NCI-H2107 treated with DMSO at 0.1 percent for 48 hours (cell line): ENCODE data around the gene OGFRL1.

Experiments
- DNase-seq: peaks from one replicate; lab custom pipeline; 2025; ENCODE audit not compliant: unreplicated experiment; lab: John Stamatoyannopoulos, UW

The OGFRL1 gene

DNA sequence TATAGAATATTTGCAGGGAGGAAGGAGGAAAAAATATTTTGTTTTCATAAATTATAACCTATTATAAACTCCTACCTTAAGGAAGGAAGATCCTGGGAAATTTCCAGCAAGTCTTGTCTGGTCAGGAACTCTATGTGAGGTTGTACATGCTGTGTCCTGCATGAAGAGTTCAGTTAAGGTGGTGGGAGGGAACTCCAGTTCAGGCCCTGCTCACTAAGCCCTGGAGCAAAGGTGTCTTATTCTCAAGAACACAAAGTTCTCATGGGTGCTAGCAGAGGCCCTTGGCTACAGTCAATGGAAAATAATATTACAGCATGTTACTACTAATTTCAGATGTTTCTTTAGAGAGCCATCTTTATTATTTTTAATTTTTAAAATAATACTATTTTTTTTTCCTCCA lies 3.8 kb upstream of the OGFRL1 start:
- no peak for DNase-seq

GRCh38 chr6:71287038-71287437 lies 1.6 kb upstream of the OGFRL1 start:
- DNase-seq = peak; percentile 9

DNA sequence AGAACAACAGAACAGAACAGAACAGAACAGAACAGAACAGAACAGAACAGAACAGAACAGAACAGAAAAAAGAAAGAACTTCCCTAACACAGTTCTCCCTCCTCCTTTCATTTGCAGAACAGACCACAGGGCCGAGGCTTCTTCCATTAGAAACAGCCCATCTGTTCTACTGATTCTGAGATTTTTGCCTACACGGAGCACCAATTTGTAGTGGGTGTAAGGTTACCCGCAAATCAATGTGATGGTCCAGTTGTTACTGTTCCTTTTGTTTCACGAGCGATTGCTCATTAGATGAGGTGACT lies 734 bp upstream of the OGFRL1 start:
- peak; percentile 66 for DNase-seq

GRCh38 chr6:71289039-71289801 lies 609 bp downstream of the OGFRL1 start:
- peak; percentile 6 for DNase-seq

DNA sequence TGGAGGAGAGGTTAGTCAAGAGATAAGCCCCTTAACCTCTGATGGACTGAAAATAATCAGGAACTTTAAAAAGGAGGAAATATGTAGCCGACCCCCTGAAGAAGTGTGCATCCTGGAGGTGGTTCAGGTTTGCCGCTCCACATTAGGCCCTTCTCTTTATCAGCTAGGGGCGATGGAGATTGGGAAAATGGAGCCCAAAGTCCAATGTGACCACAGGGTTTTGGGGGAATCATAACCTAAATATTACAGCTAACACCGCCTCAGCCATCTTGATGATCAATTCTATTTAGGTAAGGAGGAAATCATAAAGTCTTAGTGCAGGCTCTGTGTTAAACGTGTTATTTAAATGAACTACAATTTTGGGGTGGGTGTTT lies 1.2 kb downstream of the OGFRL1 start:
- DNase-seq = no peak

- no peak for DNase-seq
Observed at GRCh38 chr6:71290611-71291010, 2.0 kb downstream of the OGFRL1 start.

- DNase-seq = no peak
Observed at GRCh38 chr6:71292001-71292400, 3.4 kb downstream of the OGFRL1 start.

DNA sequence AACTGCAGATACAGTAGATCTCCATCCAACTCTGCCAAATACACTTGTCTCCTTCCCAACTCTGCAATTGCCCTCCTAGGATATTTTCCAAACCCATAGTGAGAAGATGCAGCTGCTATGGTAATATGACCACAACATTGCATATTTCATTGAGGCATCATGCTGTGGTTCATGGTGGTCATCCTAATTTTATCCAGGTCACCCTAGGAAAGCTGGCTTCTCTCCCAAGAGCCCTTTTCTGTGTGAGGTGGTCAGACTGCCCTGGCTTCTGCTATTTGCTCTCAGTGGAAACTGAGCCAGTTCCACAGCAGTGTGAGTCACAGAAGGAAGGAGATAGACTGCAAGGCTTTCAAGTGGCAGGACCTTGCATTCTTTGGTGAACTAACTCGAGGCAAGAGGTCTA lies 5.5 kb downstream of the OGFRL1 start:
- no peak for DNase-seq

- DNase-seq = no peak
Observed at GRCh38 chr6:71298459-71298858, 9.8 kb downstream of the OGFRL1 start.

DNA sequence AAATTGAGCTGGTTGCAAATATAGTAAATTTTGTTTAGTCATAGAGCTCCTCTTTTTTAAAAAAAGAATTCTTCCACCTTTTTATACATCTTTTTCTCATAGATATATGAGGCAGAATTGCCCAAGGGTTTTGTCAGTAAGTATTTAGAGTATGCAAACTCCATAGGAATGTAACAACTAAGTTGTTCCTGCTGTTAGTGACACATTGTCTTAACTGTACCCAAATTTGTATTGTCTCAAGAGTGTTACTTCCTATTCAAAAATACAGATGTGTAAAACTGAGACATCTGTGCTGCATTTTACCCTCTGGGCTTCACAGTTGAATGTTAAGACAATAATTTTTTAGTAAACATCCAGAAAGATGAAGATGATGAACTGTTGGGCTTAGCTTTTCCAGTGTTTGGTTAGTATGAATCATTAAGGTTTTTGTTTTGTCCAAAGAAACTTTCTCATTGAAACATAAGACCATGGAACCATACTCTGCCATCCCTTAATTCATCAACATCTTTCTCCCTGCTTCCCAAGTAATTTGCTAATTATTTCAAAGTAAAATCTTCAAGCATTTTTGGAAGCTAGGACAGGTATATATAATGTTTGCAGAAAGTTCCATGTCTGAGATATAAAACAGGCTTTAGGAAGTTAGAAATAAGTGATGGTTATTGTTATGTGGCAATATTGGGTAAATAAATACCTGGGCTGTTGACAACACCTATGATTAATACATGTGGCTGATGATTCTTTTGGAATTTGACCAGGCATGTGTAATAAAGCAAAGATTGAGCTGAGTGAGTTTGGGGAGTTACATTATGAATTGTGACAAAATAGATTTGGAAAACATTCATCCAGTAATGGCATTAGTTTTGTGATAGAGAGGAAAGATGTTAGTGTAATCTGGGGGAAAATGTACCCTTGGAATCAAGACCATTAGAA lies 11.2 kb downstream of the OGFRL1 start:
- no peak for DNase-seq

- DNase-seq = no peak
Observed at GRCh38 chr6:71300561-71301168, 12.1 kb downstream of the OGFRL1 start.

GRCh38 chr6:71301546-71301945 lies 12.9 kb downstream of the OGFRL1 start:
- DNase-seq = no peak

DNA sequence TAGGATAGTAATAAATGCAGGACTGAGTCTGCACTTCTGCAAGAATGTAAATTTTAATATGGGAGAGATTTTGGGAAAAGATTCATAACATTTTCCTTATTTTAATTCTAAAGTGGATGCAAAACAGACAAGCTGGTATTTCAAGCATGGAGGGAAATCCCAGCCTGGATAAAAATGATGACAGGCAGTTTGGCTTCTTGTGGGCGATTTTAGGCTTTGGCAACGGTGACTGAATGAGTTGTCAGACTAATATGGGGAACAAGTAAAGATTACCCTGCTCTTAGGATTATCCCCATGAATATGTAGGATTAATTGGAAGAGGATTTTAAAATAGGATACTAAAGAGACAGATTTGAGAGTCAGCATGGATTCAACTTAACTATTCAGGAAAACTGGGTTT lies 21.0 kb downstream of the OGFRL1 start:
- DNase-seq = no peak

- no peak for DNase-seq
Observed at GRCh38 chr6:71310261-71310660, 21.6 kb downstream of the OGFRL1 start.

DNA sequence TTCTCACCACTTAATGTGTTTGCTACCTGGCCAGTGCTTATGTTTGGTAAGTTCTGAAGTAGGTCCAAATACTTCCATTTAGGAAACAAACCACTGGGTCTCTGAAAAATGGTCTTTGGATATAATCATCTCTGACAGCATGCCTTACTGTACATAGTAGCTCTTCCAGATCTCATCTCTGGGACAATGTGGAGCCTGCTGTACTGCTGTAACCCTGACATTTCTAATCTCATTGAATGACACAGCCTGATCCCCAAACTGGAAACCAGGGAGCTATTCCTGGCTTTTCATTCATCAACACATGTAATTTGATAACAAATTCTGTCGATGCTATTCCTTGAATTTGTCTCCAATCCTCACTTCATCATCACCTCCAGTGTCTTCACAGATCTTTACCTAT lies 23.5 kb downstream of the OGFRL1 start:
- DNase-seq = no peak

- DNase-seq = no peak
Observed at GRCh38 chr6:71317441-71317840, 28.8 kb downstream of the OGFRL1 start.

DNA sequence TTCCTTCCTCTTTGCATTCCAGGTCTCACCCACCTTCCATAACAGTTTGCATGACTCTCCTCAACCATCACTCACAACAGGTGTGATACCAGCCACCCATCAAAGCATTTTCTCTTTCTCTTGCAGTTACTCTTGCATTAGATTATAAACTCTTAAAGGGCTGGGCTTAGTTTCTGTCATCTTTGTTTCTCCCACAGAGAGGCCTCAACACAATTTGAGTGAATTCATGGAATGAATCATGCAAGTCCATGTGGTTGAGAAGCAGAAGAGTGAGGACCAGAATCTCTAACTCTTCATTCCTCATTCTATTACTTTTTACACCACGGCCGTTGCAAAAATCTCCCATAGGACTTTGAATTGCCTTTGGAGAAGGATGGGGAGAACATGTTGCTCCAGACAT lies 31.4 kb downstream of the OGFRL1 start:
- DNase-seq = no peak

GRCh38 chr6:71321314-71321713 lies 32.7 kb downstream of the OGFRL1 start:
- DNase-seq = no peak

DNA sequence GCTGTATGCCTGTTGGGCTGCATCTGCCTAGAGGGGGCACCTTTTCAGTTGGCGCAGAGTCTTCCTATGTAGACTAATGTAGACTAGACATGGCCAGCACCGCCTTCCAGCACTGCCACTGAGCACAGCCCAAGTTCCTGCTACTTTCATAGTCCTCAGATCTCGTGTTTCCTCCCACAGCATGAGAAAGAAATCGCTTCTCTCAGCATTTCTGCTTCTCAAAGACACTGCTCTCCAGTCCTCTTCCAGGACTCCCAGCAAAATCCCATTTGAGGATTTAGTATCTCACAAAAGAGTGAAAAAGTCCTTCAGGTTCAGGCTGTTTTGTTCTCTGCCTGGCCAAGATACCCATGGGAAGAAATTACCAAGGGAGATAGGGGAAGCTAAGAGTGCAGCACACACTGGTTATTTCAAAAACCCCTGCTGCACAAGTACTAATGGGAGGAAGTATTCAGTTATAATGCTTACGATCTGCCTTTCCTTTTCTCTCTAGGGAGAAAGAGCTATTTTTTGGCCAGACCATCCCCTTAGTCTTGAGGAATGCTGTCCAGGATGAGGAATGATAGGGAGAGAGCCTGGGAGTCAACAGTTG lies 35.7 kb downstream of the OGFRL1 start:
- no peak for DNase-seq

DNA sequence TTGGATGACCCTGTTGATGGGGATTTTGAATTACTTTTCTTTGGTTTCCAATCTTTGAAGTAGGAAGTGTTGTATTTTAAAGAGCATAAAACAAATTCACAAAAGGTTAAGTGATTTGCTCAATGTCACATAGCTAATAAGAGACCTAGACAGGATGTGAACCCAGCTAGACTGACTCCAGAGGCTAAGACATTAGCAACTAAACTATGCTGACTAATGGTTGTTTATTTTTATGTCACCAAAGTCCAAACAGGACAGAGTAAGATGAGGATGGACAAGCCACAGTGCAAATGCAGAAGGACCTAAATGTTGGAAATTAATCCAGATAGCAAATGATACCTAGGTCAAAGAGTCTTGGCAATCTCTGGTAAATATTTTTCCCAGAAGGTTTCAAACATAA lies 38.0 kb downstream of the OGFRL1 start:
- DNase-seq = no peak

GRCh38 chr6:71330501-71330900 lies 41.9 kb downstream of the OGFRL1 start:
- DNase-seq = no peak

- DNase-seq = no peak
Observed at GRCh38 chr6:71332012-71332411, 43.4 kb downstream of the OGFRL1 start.
